ENCODE measurements around the gene MAPK10. TPM values are rescaled to one million over a fixed set of nuclear protein-coding genes. Genes with fewer than 3 reads are reported as not detected.
"Not testable (repeated sequence)": the region's sequence is repeated elsewhere in the genome, so short reads cannot be mapped to it uniquely, and the experiment has no call there.

MAPK10 gene
- total RNA-seq, 1 donor from 2014 or later = 23.6 TPM

GRCh38 chr4:86096373-86096772 lies 263.5 kb downstream of the MAPK10 start:
- Histone ChIP-seq H3K27me3 (no peaks in the 10 kb centered on the region), H3K4me1 (no peaks in the 10 kb centered on the region), H3K4me3 (no peak overlapping the region), H3K9me3 (no peaks in the 10 kb centered on the region), H3K27ac (no peak overlapping the region), H3K36me3 (no peaks in the 10 kb centered on the region)
- no peak for TF ChIP-seq CTCF (IDR thresholded peaks at IDR 0.05)
- DNase-seq (no peak), ATAC-seq (no peak)
- intact Hi-C loops (cut with DNase I) = no loop called here

- TF ChIP-seq CTCF (IDR thresholded peaks at IDR 0.05) = no peak
- ATAC-seq = no peak
- no peaks in the 10 kb centered on the region for H3K27me3 ChIP-seq
- no peak for DNase-seq
- H3K27ac ChIP-seq = no peak overlapping the region
- intact Hi-C loops (cut with DNase I) = no loop called here
- H3K4me1 ChIP-seq = no peaks in the 10 kb centered on the region
- no peaks in the 10 kb centered on the region for H3K36me3 ChIP-seq
- H3K4me3 ChIP-seq = no peak overlapping the region
- H3K9me3 ChIP-seq = no peaks in the 10 kb centered on the region
Measured at GRCh38 chr4:86092684-86093083, 267.2 kb downstream of the MAPK10 start.

GRCh38 chr4:86091201-86091600 lies 268.7 kb downstream of the MAPK10 start:
- intact Hi-C loops (cut with DNase I) = no loop called here
- TF ChIP-seq CTCF (IDR thresholded peaks at IDR 0.05) = no peak

GRCh38 chr4:86089781-86090323 lies 270.0 kb downstream of the MAPK10 start:
- intact Hi-C loops (cut with DNase I) = no loop called here
- no peak overlapping the region for H3K4me3 ChIP-seq
- TF ChIP-seq CTCF (IDR thresholded peaks at IDR 0.05) = no peak
- no peaks in the 10 kb centered on the region for H3K4me1 ChIP-seq
- ATAC-seq = peak; percentile 53
- no peak for DNase-seq
- no peaks in the 10 kb centered on the region for H3K27me3 ChIP-seq
- no peaks in the 10 kb centered on the region for H3K36me3 ChIP-seq
- H3K27ac ChIP-seq = no peak overlapping the region
- H3K9me3 ChIP-seq = no peaks in the 10 kb centered on the region

More at GRCh38 chr4:86091201-86091600, 268.7 kb downstream of the MAPK10 start:
- H3K27me3 ChIP-seq = no peaks in the 10 kb centered on the region
- no peak overlapping the region for H3K4me3 ChIP-seq
- H3K4me1 ChIP-seq = no peaks in the 10 kb centered on the region
- DNase-seq = no peak
- H3K36me3 ChIP-seq = no peaks in the 10 kb centered on the region
- no peak overlapping the region for H3K27ac ChIP-seq
- no peaks in the 10 kb centered on the region for H3K9me3 ChIP-seq
- ATAC-seq = no peak

GRCh38 chr4:86089053-86089452 lies 270.8 kb downstream of the MAPK10 start:
- no peak for TF ChIP-seq CTCF (IDR thresholded peaks at IDR 0.05)
- no peak for ATAC-seq
- Histone ChIP-seq H3K4me1 (no peaks in the 10 kb centered on the region), H3K36me3 (no peaks in the 10 kb centered on the region), H3K9me3 (no peaks in the 10 kb centered on the region), H3K27ac (no peak overlapping the region), H3K27me3 (no peaks in the 10 kb centered on the region), H3K4me3 (no peak overlapping the region)
- DNase-seq = no peak
- intact Hi-C loops (cut with DNase I) = no loop called here

GRCh38 chr4:86075796-86076195 lies 284.1 kb downstream of the MAPK10 start:
- H3K4me1 ChIP-seq; H3K27me3 ChIP-seq; intact Hi-C loops (cut with DNase I); H3K9me3 ChIP-seq; H3K4me3 ChIP-seq; H3K36me3 ChIP-seq; ATAC-seq; H3K27ac ChIP-seq; DNase-seq: not testable (repeated sequence)

All from upper lobe of right lung (tissue), 1 donor.